Measurements from ENCODE around the gene CAMTA1.

DNA sequence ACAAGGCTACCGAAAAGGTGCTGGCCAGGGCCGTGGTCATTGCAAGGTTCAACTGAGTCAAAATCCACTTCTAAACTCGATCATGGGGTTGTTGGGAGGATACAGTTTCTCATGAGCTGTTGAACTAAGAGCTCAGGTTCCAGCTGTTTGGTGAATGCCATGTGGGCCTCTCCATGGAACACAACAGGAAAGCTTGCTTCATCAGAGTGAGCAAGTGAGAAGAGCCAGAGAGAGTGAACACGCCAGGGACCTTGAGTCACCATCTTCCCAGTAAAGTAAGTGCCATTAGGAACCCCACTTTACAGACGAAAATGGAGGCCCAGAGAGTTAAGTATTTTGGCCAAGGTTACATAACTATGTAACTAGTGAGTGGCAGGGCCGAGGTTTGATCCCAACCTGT, 510.7 kb downstream of the CAMTA1 start:
- no peak for TF ChIP-seq EZH2phosphoT487 (IDR thresholded peaks at IDR 0.05; ENCODE audit: low read depth, severe bottlenecking, unreplicated experiment)
- no peak for TF ChIP-seq CTCF (IDR thresholded peaks at IDR 0.05; ENCODE audit: poor library complexity)

Data from hepatocyte (in vitro differentiated cells).